Liver (tissue), 3 donors: Measurements from ENCODE around the gene EGFR.

Source experiments
- HNF4G ChIP-seq: IDR thresholded peaks from 2 replicates; pipeline ENCODE4 v1.6.1; 2016; ENCODE audit warnings: antibody characterized with exemption
- SP1 ChIP-seq: IDR thresholded peaks from 2 replicates; pipeline ENCODE4 v1.6.1; 2018; ENCODE audit warnings: antibody characterized with exemption, mild to moderate bottlenecking
- YY1 ChIP-seq: IDR thresholded peaks from 2 replicates; pipeline ENCODE4 v1.6.1; 2016; ENCODE audit warnings: antibody characterized with exemption, mild to moderate bottlenecking
- TF ChIP-seq, protein P1 (sequence below): fragments of 150-350 bp; IDR thresholded peaks from 2 replicates; pipeline ENCODE4 v1.5.1; 2017; ENCODE audit warnings: improper control_type of control experiment, low read depth, low read length; ENCODE audit not compliant: missing input control
- TF ChIP-seq, protein P2 (sequence below): IDR thresholded peaks from 2 replicates; pipeline ENCODE4 v1.6.1; 2016; ENCODE audit warnings: antibody characterized with exemption
- TF ChIP-seq, protein P3 (sequence below): IDR thresholded peaks from 2 replicates; pipeline ENCODE4 v1.6.1; 2016; ENCODE audit warnings: antibody characterized with exemption
- TF ChIP-seq, protein P4 (sequence below): IDR thresholded peaks from 2 replicates; pipeline ENCODE4 v1.6.1; 2016; ENCODE audit warnings: antibody characterized with exemption, mild to moderate bottlenecking
- donor health status: healthy.
- donor health status: healthy.

DNA sequence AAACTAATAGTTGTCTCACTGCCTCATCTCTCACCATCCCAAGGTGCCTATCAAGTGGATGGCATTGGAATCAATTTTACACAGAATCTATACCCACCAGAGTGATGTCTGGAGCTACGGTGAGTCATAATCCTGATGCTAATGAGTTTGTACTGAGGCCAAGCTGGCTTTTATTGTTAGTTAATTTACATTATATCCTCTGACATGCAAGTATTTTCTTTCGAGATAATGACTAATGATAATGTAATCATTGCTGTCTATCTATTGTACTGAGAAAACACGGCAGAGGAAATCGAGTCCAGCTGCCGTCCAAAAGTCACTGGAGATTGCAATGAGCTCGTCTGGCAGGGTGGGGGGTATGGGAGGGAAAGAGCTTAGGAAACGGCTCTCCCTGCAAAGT is 173.9 kb downstream of the EGFR start:
- TF ChIP-seq, protein P1, sequence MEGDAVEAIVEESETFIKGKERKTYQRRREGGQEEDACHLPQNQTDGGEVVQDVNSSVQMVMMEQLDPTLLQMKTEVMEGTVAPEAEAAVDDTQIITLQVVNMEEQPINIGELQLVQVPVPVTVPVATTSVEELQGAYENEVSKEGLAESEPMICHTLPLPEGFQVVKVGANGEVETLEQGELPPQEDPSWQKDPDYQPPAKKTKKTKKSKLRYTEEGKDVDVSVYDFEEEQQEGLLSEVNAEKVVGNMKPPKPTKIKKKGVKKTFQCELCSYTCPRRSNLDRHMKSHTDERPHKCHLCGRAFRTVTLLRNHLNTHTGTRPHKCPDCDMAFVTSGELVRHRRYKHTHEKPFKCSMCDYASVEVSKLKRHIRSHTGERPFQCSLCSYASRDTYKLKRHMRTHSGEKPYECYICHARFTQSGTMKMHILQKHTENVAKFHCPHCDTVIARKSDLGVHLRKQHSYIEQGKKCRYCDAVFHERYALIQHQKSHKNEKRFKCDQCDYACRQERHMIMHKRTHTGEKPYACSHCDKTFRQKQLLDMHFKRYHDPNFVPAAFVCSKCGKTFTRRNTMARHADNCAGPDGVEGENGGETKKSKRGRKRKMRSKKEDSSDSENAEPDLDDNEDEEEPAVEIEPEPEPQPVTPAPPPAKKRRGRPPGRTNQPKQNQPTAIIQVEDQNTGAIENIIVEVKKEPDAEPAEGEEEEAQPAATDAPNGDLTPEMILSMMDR = no peak
- TF ChIP-seq, protein P2, sequence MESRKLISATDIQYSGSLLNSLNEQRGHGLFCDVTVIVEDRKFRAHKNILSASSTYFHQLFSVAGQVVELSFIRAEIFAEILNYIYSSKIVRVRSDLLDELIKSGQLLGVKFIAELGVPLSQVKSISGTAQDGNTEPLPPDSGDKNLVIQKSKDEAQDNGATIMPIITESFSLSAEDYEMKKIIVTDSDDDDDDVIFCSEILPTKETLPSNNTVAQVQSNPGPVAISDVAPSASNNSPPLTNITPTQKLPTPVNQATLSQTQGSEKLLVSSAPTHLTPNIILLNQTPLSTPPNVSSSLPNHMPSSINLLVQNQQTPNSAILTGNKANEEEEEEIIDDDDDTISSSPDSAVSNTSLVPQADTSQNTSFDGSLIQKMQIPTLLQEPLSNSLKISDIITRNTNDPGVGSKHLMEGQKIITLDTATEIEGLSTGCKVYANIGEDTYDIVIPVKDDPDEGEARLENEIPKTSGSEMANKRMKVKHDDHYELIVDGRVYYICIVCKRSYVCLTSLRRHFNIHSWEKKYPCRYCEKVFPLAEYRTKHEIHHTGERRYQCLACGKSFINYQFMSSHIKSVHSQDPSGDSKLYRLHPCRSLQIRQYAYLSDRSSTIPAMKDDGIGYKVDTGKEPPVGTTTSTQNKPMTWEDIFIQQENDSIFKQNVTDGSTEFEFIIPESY = no peak
- TF ChIP-seq SP1 (no peak), YY1 (no peak), HNF4G (no peak)
- TF ChIP-seq, protein P3, sequence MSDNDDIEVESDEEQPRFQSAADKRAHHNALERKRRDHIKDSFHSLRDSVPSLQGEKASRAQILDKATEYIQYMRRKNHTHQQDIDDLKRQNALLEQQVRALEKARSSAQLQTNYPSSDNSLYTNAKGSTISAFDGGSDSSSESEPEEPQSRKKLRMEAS = no peak
- TF ChIP-seq, protein P4, sequence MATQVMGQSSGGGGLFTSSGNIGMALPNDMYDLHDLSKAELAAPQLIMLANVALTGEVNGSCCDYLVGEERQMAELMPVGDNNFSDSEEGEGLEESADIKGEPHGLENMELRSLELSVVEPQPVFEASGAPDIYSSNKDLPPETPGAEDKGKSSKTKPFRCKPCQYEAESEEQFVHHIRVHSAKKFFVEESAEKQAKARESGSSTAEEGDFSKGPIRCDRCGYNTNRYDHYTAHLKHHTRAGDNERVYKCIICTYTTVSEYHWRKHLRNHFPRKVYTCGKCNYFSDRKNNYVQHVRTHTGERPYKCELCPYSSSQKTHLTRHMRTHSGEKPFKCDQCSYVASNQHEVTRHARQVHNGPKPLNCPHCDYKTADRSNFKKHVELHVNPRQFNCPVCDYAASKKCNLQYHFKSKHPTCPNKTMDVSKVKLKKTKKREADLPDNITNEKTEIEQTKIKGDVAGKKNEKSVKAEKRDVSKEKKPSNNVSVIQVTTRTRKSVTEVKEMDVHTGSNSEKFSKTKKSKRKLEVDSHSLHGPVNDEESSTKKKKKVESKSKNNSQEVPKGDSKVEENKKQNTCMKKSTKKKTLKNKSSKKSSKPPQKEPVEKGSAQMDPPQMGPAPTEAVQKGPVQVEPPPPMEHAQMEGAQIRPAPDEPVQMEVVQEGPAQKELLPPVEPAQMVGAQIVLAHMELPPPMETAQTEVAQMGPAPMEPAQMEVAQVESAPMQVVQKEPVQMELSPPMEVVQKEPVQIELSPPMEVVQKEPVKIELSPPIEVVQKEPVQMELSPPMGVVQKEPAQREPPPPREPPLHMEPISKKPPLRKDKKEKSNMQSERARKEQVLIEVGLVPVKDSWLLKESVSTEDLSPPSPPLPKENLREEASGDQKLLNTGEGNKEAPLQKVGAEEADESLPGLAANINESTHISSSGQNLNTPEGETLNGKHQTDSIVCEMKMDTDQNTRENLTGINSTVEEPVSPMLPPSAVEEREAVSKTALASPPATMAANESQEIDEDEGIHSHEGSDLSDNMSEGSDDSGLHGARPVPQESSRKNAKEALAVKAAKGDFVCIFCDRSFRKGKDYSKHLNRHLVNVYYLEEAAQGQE = no peak
